ENCODE data around the gene GLG1. TPM values are rescaled to one million over a fixed set of nuclear protein-coding genes. Genes with fewer than 3 reads are reported as not detected.
"Not testable (repeated sequence)": the region's sequence is repeated elsewhere in the genome, so short reads cannot be mapped to it uniquely, and the experiment has no call there.

GLG1 gene
- total RNA-seq, 1 experiment from 2014 or later = 61.4 TPM

DNA sequence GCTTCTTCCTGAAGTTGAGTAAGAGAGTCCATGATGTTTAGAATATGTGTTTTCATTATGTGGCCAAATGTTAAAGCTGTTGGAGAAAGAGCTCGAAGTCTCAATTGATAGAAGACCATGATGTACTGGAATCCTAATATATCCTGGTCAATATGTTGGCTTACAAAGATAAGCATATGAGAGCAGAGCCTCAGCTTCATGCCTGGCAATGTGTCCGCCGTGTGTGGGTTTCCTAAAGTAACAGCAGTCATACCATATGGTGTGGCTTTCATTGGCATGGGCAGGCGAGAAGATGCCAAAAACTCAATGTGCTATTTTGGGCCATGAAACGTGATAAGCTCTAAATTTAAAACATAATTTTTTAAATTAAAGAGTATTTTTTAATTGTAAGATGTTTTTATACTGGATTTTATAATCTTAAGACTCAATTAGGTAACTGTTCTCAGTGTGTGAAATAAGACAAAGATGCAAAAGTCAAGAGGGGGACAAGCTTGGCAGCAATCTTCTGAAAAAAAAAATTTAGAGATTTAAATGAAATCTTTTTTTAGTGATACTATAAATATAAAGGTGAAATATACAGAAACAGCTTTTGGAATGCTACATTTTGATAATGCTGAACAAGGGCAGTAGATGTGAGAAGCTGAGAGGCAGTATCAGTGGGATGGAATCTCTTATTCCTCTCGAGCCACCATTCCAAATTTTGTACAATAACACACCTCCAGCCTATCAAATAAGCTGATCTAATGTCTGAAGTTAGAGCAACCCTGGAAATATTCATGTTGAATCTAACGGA, 56.5 kb downstream of the GLG1 start:
- DNase-seq; H3K36me3 ChIP-seq (replicated peaks; ENCODE audit: control insufficient read depth, insufficient read depth, low read length); H3K27me3 ChIP-seq (ENCODE audit: control insufficient read depth, insufficient read depth, low read length); H3K4me3 ChIP-seq (ENCODE audit: insufficient read depth, low read depth, low read length): not testable (repeated sequence)

DNA sequence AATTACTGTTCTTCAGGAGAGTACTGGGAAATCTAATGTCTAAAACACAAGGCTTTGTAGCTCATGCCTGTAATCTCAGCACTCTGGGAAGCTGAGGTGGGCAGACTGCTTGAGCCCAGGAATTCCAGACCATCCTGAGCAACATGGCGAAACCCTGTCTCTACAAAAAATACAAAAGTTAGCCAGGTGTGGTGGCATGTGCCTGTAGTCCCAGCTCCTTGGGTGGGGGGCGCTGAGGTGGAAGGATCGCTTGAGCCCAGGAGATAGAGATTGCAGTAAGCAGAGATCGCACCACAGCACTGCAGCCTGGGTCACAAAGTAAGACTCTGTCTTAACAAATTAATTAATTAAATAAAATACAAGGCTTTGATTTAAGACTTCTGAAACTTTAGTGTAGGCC, 60.8 kb downstream of the GLG1 start:
- not testable (repeated sequence) for DNase-seq; H3K36me3 ChIP-seq (replicated peaks; ENCODE audit: control insufficient read depth, insufficient read depth, low read length); H3K27me3 ChIP-seq (ENCODE audit: control insufficient read depth, insufficient read depth, low read length); H3K4me3 ChIP-seq (ENCODE audit: insufficient read depth, low read depth, low read length)

DNA sequence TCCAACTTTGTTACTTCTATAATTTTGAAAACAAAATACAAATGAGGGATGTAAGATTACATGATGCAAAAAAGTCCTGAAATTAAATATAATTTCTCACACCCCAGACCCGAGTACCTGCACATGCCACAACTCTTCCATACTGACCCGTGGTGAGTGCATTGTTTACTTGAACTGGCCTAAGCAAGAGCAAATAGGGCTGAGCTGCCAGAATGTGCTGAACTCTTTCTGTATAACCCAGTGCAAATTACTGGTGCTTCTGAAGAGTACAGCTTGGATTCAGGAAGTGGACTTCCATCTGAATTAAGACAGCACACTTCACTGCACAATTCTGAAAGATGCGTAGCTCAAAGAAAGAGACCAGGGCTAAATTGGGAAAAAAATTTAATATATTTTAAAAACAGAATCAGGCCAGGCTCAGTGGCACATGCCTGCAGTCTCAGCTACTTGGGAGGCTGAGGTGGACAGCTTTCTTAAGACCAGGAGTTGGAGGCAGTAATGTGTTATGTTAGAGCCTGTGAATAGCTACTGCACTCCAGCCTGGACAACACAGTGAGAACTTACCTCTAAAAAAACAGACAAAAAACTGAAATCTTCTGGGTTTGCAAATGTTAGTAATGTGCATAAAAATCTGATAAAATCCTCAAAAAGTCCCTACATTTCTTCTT, 63.9 kb downstream of the GLG1 start:
- DNase-seq; H3K27me3 ChIP-seq (ENCODE audit: control insufficient read depth, insufficient read depth, low read length): not testable (repeated sequence)

GRCh38 chr16:74540663-74541062, 66.3 kb downstream of the GLG1 start:
- not testable (repeated sequence) for H3K4me3 ChIP-seq (ENCODE audit: insufficient read depth, low read depth, low read length); H3K27me3 ChIP-seq (ENCODE audit: control insufficient read depth, insufficient read depth, low read length); DNase-seq; H3K36me3 ChIP-seq (replicated peaks; ENCODE audit: control insufficient read depth, insufficient read depth, low read length)

More for the DNA sequence above, 63.9 kb downstream of the GLG1 start:
- not testable (repeated sequence) for H3K4me3 ChIP-seq (ENCODE audit: insufficient read depth, low read depth, low read length); H3K36me3 ChIP-seq (replicated peaks; ENCODE audit: control insufficient read depth, insufficient read depth, low read length)

DNA sequence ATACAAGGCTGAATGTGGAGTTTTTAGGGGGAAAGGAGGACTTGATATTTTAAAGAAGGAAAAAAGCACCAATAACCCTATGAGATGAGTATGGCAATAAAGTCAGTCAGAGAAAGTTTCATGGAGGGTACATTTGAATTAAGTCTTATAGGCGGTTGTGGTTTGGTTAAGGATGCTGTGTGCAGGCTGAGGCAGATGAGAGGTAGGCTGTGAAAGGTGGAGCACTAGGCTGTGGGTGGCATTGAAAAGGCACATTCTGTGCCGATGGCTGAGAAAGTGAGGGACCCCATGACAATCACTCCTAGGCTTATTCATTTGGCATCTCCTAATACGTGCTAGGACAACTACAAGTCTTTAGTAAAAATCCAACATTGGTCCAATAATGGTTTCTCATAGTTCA, 68.1 kb downstream of the GLG1 start:
- not testable (repeated sequence) for H3K4me3 ChIP-seq (ENCODE audit: insufficient read depth, low read depth, low read length); DNase-seq; H3K27me3 ChIP-seq (ENCODE audit: control insufficient read depth, insufficient read depth, low read length); H3K36me3 ChIP-seq (replicated peaks; ENCODE audit: control insufficient read depth, insufficient read depth, low read length)

- DNase-seq; H3K27me3 ChIP-seq (ENCODE audit: control insufficient read depth, insufficient read depth, low read length); H3K4me3 ChIP-seq (ENCODE audit: insufficient read depth, low read depth, low read length); H3K36me3 ChIP-seq (replicated peaks; ENCODE audit: control insufficient read depth, insufficient read depth, low read length): not testable (repeated sequence)
These were observed 69.2 kb downstream of the GLG1 start for GRCh38 chr16:74537746-74538145.

DNA sequence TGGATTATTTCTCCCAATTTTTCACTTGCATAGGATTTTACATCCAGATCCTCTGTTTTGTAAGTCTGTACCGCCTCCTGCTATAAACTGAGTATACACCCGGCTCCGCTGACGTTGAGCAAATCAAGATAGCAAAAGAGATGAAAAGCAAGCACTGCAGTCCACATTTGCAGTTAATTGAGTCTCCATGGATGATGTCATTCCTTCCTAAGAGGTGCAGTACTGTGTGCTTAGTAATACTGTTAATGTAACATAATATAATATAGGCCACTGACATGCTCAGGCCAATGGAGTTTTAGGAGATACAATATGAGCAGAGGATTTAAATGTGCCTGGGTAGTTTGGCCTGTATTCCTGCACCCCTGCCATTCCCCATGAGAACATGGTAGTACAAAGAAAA, 72.3 kb downstream of the GLG1 start:
- DNase-seq; H3K27me3 ChIP-seq (ENCODE audit: control insufficient read depth, insufficient read depth, low read length); H3K4me3 ChIP-seq (ENCODE audit: insufficient read depth, low read depth, low read length); H3K36me3 ChIP-seq (replicated peaks; ENCODE audit: control insufficient read depth, insufficient read depth, low read length): not testable (repeated sequence)

- no peaks in the 10 kb centered on the region for H3K27me3 ChIP-seq (ENCODE audit: control insufficient read depth, insufficient read depth, low read length)
- no peak overlapping the region for H3K4me3 ChIP-seq (ENCODE audit: insufficient read depth, low read depth, low read length)
- DNase-seq = no peak
- no peaks in the 10 kb centered on the region for H3K36me3 ChIP-seq (replicated peaks; ENCODE audit: control insufficient read depth, insufficient read depth, low read length)
These were observed 82.0 kb downstream of the GLG1 start for GRCh38 chr16:74524926-74525325.

DNA sequence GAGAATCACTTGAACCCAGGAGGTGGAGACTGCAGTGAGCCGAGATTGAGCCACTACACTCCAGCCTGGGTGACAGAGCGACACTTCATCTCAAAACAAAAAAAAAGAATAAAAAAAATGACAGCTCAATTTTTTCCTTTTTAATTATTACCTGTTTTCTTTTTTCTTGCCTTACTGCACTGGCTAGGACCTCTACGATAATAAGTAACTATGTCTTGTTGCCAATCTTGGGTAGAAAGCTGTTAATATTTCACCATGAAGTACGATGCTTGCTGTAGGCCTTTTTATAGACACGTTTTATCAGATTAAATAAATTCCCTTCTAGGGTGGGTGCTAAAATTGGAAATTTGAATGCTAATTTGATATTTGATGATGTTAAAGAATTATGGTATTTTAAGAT, 82.8 kb downstream of the GLG1 start:
- Histone ChIP-seq H3K4me3 (ENCODE audit: insufficient read depth, low read depth, low read length) (no peak overlapping the region), H3K27me3 (ENCODE audit: control insufficient read depth, insufficient read depth, low read length) (no peaks in the 10 kb centered on the region), H3K36me3 (replicated peaks; ENCODE audit: control insufficient read depth, insufficient read depth, low read length) (no peaks in the 10 kb centered on the region)
- DNase-seq = no peak

GRCh38 chr16:74523706-74524105, 83.2 kb downstream of the GLG1 start:
- not testable (repeated sequence) for H3K4me3 ChIP-seq (ENCODE audit: insufficient read depth, low read depth, low read length)

DNA sequence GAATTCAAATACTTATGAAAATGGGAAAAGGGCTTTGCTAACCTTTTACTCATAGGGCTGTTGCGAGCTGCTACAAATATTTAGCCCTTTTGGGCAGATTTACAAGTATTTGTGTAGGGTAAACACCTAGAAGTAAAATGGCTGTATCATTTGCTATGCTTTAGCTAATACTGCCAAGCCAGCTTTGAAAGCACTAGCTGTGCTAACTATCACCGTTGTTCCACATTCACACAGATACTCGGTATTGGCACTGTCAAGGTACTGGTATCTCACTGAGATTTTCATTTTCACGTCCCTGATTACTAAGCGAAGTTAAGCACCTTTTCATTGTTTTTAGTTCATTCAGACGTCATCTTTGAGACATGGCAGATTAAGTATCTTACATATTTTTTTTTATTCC, 84.8 kb downstream of the GLG1 start:
- H3K4me3 ChIP-seq (ENCODE audit: insufficient read depth, low read depth, low read length) = no peak overlapping the region
- no peak for DNase-seq

More at GRCh38 chr16:74523706-74524105, 83.2 kb downstream of the GLG1 start:
- H3K27me3 ChIP-seq (ENCODE audit: control insufficient read depth, insufficient read depth, low read length); DNase-seq; H3K36me3 ChIP-seq (replicated peaks; ENCODE audit: control insufficient read depth, insufficient read depth, low read length): not testable (repeated sequence)

DNA sequence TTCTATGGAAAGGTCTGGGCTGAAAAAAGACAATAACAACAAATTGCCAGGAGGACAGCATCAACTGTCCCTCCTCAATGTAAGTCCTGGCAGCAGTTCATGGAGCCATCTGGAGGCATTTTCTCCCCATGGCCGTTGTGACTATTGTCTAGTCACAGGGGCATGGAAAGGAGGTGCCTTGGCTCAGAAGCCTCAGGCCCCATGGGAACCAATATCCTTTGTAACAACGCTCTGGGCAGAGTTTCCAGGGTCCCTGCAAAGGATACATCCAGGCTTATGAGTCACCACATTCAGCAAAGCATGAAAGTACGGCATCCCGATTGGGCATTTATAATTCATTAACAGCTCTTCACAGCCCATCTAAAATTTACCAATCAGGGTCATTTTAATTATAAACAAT, 85.2 kb downstream of the GLG1 start:
- H3K36me3 ChIP-seq (replicated peaks; ENCODE audit: control insufficient read depth, insufficient read depth, low read length) = no peaks in the 10 kb centered on the region
- no peak overlapping the region for H3K4me3 ChIP-seq (ENCODE audit: insufficient read depth, low read depth, low read length)
- no peaks in the 10 kb centered on the region for H3K27me3 ChIP-seq (ENCODE audit: control insufficient read depth, insufficient read depth, low read length)
- no peak for DNase-seq

More for the DNA sequence above, 84.8 kb downstream of the GLG1 start:
- H3K27me3 ChIP-seq (ENCODE audit: control insufficient read depth, insufficient read depth, low read length) = no peaks in the 10 kb centered on the region
- no peaks in the 10 kb centered on the region for H3K36me3 ChIP-seq (replicated peaks; ENCODE audit: control insufficient read depth, insufficient read depth, low read length)

DNA sequence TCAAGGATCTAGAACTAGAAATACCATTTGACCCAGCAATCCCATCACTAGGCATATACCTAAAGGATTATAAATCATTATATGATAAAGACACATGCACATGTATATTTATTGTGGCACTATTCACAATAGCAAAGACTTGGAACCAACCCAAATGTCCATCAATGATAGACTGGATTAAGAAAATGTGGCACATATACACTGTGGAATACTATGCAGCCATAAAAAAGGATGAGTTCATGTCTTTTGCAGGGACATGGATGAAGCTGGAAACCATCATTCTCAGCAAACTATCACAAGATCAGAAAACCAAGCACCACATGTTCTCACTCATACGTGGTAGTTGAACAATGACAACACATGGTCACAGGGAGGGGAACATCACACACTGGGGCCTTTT, 88.0 kb downstream of the GLG1 start:
- DNase-seq; H3K36me3 ChIP-seq (replicated peaks; ENCODE audit: control insufficient read depth, insufficient read depth, low read length); H3K4me3 ChIP-seq (ENCODE audit: insufficient read depth, low read depth, low read length); H3K27me3 ChIP-seq (ENCODE audit: control insufficient read depth, insufficient read depth, low read length): not testable (repeated sequence)

DNA sequence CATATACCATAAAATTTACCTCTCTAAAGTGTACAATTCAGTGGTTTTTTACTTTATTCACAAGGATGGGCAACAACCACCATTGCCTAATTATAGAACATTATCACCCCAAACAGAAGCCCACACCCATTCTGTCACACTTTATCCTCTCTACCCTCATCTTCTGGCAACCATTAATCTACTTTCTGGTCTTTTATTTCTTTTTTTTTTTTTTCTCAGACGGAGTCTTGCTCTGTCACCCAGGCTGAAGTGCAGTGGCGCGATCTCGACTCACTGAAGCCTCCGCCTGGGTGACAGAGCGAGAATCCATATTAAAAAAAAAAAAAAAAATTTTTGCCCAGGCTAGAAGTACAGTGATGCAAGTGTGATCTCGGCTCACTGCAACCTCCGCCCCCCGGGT, 95.0 kb downstream of the GLG1 start:
- Histone ChIP-seq H3K27me3 (ENCODE audit: control insufficient read depth, insufficient read depth, low read length) (no peaks in the 10 kb centered on the region), H3K36me3 (replicated peaks; ENCODE audit: control insufficient read depth, insufficient read depth, low read length) (0 out of 2 replicates have a peak, but pooled peaks cover 1% of the 10 kb centered on the region), H3K4me3 (ENCODE audit: insufficient read depth, low read depth, low read length) (no peak overlapping the region)
- DNase-seq = no peak

DNA sequence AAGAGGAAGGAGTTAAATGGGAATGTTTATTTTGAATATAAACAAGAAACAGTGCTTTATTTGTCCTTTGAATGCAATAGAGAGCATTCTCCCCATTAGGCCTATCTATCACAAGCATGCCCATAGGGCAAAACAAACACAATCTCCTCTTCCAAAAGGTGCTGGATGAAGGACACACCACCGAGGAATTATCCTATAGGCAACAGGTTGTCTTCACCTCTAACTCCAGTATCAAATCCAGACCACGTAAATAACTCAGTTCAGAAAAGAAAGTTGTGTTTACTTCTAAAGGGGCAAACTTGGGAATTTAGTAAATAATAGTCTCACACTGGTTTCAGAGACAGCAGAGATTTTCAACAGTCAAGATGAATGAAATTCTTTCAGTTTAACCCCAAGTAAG, 101.9 kb downstream of the GLG1 start:
- Histone ChIP-seq H3K36me3 (replicated peaks; ENCODE audit: control insufficient read depth, insufficient read depth, low read length) (peaks cover 2% of the 10 kb centered on the region; the same call in 1 of the 2 replicates), H3K27me3 (ENCODE audit: control insufficient read depth, insufficient read depth, low read length) (no peaks in the 10 kb centered on the region), H3K4me3 (ENCODE audit: insufficient read depth, low read depth, low read length) (no peak overlapping the region)
- no peak for DNase-seq
